A673 (cell line): ENCODE measurements around the gene C1orf50. TPM values are rescaled to one million over a fixed set of nuclear protein-coding genes. Genes with fewer than 3 reads are reported as not detected.
"Not testable (repeated sequence)": the region's sequence is repeated elsewhere in the genome, so short reads cannot be mapped to it uniquely, and the experiment has no call there.

Source experiments
- BruUV-seq: library from RNA; stranded (reverse); fragments of 400-500 nt; replicated peaks from 2 replicates; lab custom pipeline; 2021; lab: Mats Ljungman, UMichigan
- CTCF ChIA-PET: fragments of 300-600 bp; sonication (Branson Sonifier 250); formaldehyde crosslinking; loops from one replicate; lab custom pipeline; 2022; ENCODE audit warnings: antibody characterized with exemption; lab: Charles Lee
- POLR2A ChIA-PET: fragments of 300-600 bp; sonication (Branson Sonifier 250); formaldehyde crosslinking; loops from one replicate; lab custom pipeline; 2022; ENCODE audit warnings: antibody characterized with exemption; ENCODE audit not compliant: low non-redundant PET; lab: Charles Lee
- DNase-seq: peaks from one replicate; pipeline ENCODE4 v3.0.0-alpha.2; 2015; ENCODE audit warnings: low spot score
- H3K27ac ChIP-seq: fragments of 200-600 bp; sonication (generic); 2 replicates; pipeline ENCODE4 v1.5.1; 2016; ENCODE audit warnings: mixed run types, low read depth, mild to moderate bottlenecking, mixed read lengths, antibody characterized with exemption, low read length; ENCODE audit not compliant: poor library complexity, severe bottlenecking
- H3K27me3 ChIP-seq: fragments of 200-600 bp; sonication (generic); replicated peaks from 2 replicates; pipeline ENCODE4 v1.6.1; 2017; ENCODE audit warnings: mixed run types, low read depth, mild to moderate bottlenecking, mixed read lengths, antibody characterized with exemption, low read length; ENCODE audit not compliant: insufficient read depth, poor library complexity
- H3K36me3 ChIP-seq: fragments of 200-600 bp; sonication (generic); 2 replicates; pipeline ENCODE4 v1.6.1; 2016; ENCODE audit warnings: mixed run types, mild to moderate bottlenecking, mixed read lengths, antibody characterized with exemption, low read length; ENCODE audit not compliant: insufficient read depth, poor library complexity, severe bottlenecking
- H3K4me1 ChIP-seq: fragments of 200-600 bp; sonication (generic); 2 replicates; pipeline ENCODE4 v1.6.1; 2017; ENCODE audit warnings: mixed run types, mild to moderate bottlenecking, mixed read lengths, antibody characterized with exemption, low read length; ENCODE audit not compliant: insufficient read depth, poor library complexity, severe bottlenecking
- H3K4me3 ChIP-seq: fragments of 200-600 bp; sonication (generic); 2 replicates; pipeline ENCODE4 v1.5.1; 2016; ENCODE audit warnings: low read depth, mixed run types, mild to moderate bottlenecking, mixed read lengths, low read length; ENCODE audit not compliant: poor library complexity, severe bottlenecking
- H3K9me3 ChIP-seq: fragments of 200-600 bp; sonication (generic); 2 replicates; pipeline ENCODE4 v1.6.1; 2016; ENCODE audit warnings: mixed run types, low read depth, mild to moderate bottlenecking, mixed read lengths, antibody characterized with exemption, low read length; ENCODE audit not compliant: poor library complexity, severe bottlenecking
- EZH2 ChIP-seq: fragments of 200-600 bp; sonication (generic); IDR thresholded peaks from 2 replicates; pipeline ENCODE4 v1.6.1; 2017; ENCODE audit warnings: borderline replicate concordance, low read depth, mild to moderate bottlenecking, mixed read lengths, antibody characterized with exemption, low read length; ENCODE audit not compliant: poor library complexity, severe bottlenecking
- intact Hi-C: fragments of 100-400 bp; cut with micrococcal nuclease; formaldehyde crosslinking; loops from one replicate; pipeline ENCODE4 v1.10.0; 2022; ENCODE audit not compliant: unreplicated experiment
- total RNA-seq: library from RNA; stranded (reverse); gene quantifications from 2 replicates; pipeline ENCODE4 v1.2.3, GENCODE V29; 2021
- TF ChIP-seq, protein P1 (sequence below): fragments of 300-800, 200-600 bp; sonication (generic); conservative IDR thresholded peaks from 2 replicates; pipeline ENCODE4 v1.5.1; 2017; ENCODE audit warnings: low read depth, mild to moderate bottlenecking, antibody characterized with exemption, low read length, moderate library complexity, mixed read lengths

C1orf50 gene
- total RNA-seq, 1 experiment from 2014 or later = 13.1 TPM

DNA sequence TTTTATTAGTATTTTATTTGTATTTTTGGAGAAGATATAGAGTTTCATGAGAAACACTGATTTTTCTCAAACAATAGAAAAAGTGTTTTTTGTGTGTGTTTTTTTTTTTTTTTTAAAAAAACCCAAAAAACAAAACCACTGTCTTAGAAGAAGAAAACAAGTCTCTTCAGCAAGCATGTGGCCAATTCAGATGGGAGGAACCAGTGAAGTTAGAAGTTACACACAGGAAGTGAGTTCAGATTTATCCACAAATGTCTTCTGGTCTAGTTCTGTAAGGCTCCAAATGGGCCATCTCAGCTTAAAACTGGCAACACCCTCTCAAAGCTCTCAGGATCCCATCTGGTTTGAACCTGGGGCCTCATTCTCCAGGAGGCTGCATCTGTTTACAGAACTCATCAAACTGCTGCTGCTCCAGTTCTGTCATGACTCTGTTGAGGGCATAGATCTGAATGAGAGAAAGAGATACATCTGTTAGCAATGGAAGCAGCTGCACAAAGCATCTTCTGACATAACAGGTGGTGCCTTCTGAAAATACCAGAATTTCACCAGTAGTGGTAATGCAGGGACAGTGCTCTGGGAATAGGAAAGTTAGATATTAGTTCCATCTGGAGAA lies 40.1 kb downstream of the C1orf50 start:
- ChIA-PET CTCF (no interaction called here), POLR2A (no interaction called here)
- no peaks in the 10 kb centered on the region for H3K9me3 ChIP-seq
- DNase-seq = no peak
- no peaks in the 10 kb centered on the region for H3K27me3 ChIP-seq
- no peaks in the 10 kb centered on the region for H3K36me3 ChIP-seq
- intact Hi-C loops = no loop called here
- BruUV-seq = no TSS peak
- H3K4me1 ChIP-seq = no peaks in the 10 kb centered on the region
- TF ChIP-seq EZH2 = no peak
- TF ChIP-seq, protein P1, sequence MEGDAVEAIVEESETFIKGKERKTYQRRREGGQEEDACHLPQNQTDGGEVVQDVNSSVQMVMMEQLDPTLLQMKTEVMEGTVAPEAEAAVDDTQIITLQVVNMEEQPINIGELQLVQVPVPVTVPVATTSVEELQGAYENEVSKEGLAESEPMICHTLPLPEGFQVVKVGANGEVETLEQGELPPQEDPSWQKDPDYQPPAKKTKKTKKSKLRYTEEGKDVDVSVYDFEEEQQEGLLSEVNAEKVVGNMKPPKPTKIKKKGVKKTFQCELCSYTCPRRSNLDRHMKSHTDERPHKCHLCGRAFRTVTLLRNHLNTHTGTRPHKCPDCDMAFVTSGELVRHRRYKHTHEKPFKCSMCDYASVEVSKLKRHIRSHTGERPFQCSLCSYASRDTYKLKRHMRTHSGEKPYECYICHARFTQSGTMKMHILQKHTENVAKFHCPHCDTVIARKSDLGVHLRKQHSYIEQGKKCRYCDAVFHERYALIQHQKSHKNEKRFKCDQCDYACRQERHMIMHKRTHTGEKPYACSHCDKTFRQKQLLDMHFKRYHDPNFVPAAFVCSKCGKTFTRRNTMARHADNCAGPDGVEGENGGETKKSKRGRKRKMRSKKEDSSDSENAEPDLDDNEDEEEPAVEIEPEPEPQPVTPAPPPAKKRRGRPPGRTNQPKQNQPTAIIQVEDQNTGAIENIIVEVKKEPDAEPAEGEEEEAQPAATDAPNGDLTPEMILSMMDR = no peak
- no peak overlapping the region for H3K4me3 ChIP-seq
- no peak overlapping the region for H3K27ac ChIP-seq

DNA sequence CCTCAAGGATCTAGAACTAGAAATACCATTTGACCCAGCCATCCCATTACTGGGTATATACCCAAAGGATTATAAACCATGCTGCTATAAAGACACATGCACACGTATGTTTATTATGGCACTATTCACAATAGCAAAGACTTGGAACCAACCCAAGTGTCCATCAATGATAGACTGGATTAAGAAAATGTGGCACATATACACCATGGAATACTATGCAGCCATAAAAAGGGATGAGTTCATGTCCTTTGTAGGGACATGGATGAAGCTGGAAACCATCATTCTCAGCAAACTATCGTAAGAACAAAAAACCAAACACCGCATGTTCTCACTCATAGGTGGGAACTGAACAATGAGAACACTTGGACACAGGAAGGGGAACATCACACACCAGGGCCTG lies 47.8 kb downstream of the C1orf50 start:
- H3K36me3 ChIP-seq, CTCF ChIA-PET, BruUV-seq, H3K27me3 ChIP-seq, H3K4me3 ChIP-seq, H3K27ac ChIP-seq, POLR2A ChIA-PET, H3K9me3 ChIP-seq, intact Hi-C loops, DNase-seq: not testable (repeated sequence)
- peaks cover 14% of the 10 kb centered on the region for H3K4me1 ChIP-seq

DNA sequence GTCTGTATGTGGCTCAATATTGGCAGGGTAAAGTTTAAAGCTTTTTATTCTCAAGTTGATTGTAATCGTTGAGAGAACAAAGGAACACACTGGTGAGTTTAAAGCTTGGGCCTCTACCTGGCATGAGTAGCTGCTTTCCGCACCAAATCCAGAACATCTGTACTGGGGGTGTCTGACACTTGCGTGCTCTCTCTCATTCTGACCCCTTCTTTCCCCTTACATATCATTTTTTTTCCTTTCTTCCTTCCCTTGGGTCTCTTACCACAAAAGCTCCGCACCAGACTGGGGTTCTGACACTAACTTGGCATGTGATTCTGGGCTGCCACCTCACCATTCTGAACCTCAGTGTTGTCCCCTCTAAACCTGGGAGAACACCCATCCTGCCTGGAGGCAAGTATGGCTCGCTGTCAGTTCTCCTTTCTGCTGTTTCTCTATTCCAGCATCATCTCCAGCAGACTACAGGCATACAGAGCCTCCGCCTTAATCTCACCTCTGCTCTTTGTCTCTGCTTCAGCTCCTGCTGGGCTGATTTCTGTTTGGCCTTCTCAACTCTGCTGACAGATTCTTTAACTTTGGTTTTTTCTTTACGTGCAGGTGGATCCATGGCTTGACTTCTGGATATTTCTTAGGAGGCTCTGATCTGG lies 49.0 kb downstream of the C1orf50 start:
- peaks cover 7% of the 10 kb centered on the region for H3K36me3 ChIP-seq
- H3K4me3 ChIP-seq = peak overlapping the region; percentile 71
- TSS peak; percentile 68 for BruUV-seq
- DNase-seq = peak; percentile 11
- CTCF ChIA-PET = no interaction called here
- H3K27ac ChIP-seq = peak overlapping the region; percentile 97
- H3K9me3 ChIP-seq = no peaks in the 10 kb centered on the region
- H3K4me1 ChIP-seq = peaks cover 24% of the 10 kb centered on the region
- no peaks in the 10 kb centered on the region for H3K27me3 ChIP-seq
- POLR2A ChIA-PET = no interaction called here
- intact Hi-C loops = no loop called here
- TF ChIP-seq, protein P1 = no peak
- no peak for TF ChIP-seq EZH2
